ENCODE data around the gene PPP1R12B. TPM values are rescaled to one million over a fixed set of nuclear protein-coding genes. Genes with fewer than 3 reads are reported as not detected.

Gene PPP1R12B, protein sequence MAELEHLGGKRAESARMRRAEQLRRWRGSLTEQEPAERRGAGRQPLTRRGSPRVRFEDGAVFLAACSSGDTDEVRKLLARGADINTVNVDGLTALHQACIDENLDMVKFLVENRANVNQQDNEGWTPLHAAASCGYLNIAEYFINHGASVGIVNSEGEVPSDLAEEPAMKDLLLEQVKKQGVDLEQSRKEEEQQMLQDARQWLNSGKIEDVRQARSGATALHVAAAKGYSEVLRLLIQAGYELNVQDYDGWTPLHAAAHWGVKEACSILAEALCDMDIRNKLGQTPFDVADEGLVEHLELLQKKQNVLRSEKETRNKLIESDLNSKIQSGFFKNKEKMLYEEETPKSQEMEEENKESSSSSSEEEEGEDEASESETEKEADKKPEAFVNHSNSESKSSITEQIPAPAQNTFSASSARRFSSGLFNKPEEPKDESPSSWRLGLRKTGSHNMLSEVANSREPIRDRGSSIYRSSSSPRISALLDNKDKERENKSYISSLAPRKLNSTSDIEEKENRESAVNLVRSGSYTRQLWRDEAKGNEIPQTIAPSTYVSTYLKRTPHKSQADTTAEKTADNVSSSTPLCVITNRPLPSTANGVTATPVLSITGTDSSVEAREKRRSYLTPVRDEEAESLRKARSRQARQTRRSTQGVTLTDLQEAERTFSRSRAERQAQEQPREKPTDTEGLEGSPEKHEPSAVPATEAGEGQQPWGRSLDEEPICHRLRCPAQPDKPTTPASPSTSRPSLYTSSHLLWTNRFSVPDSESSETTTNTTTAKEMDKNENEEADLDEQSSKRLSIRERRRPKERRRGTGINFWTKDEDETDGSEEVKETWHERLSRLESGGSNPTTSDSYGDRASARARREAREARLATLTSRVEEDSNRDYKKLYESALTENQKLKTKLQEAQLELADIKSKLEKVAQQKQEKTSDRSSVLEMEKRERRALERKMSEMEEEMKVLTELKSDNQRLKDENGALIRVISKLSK
- total RNA-seq = 18.0 to 22.7 TPM (median 18.2 TPM) in 3 replicates
- long read RNA-seq, partial matches to known transcripts = 1 of 6 reads
- long read RNA-seq, other reads (novel, unspliced or antisense) = 4 of 6 reads

- Mint-ChIP-seq H3K27me3 (ENCODE audit: low read depth) (no peaks in the 10 kb centered on the region), H3K4me1 (ENCODE audit: low read depth) (peaks cover 22% of the 10 kb centered on the region), H3K4me3 (ENCODE audit: unreplicated experiment) (peak within 1 kb of the TSS; percentile 98), H3K36me3 (ENCODE audit: low read depth) (no peaks in the 10 kb centered on the region), H3K27ac (ENCODE audit: unreplicated experiment) (peak within 1 kb of the TSS; percentile 98), H3K9me3 (ENCODE audit: low read depth) (no peaks in the 10 kb centered on the region)
- DNase-seq (ENCODE audit: low spot score) = peak; percentile 99
- TF ChIP-seq CTCF (IDR thresholded peaks at IDR 0.05) = no peak
Observed at GRCh38 chr1:202348509-202349205, at the start of gene PPP1R12B. PPP1R12B (plus strand) TSS chr1:202348699; CDS start chr1:202348852, 153 bp downstream.

DNA sequence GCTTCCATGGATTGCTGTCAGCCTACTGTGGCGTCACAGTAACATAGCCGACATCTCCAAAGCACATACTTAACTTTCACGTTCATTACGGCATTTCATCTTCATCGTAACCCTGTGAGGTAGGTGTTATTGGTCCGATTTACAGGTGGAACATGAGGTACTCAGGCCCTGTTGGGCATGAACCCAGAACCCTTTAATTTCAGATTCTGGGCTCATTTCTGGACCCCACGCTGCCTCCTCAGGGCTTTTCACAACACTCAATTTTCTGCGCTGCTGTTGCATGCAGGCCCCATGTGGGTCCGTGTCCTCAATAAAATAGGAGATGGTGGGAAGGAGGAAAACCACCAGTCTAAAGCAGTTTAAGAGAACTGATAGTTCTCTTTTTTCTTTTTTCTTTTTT is 46.3 kb upstream of the PPP1R12B start:
- no peak overlapping the region for H3K4me3 Mint-ChIP-seq (ENCODE audit: unreplicated experiment)
- H3K36me3 Mint-ChIP-seq (ENCODE audit: low read depth) = no peaks in the 10 kb centered on the region
- peaks cover 12% of the 10 kb centered on the region for H3K4me1 Mint-ChIP-seq (ENCODE audit: low read depth)
- H3K9me3 Mint-ChIP-seq (ENCODE audit: low read depth) = no peaks in the 10 kb centered on the region
- no peak overlapping the region for H3K27ac Mint-ChIP-seq (ENCODE audit: unreplicated experiment)
- H3K27me3 Mint-ChIP-seq (ENCODE audit: low read depth) = peaks cover 7% of the 10 kb centered on the region
- no peak for TF ChIP-seq CTCF (IDR thresholded peaks at IDR 0.05)
- no peak for DNase-seq (ENCODE audit: low spot score)

GRCh38 chr1:202304375-202304774 is 44.1 kb upstream of the PPP1R12B start:
- Mint-ChIP-seq H3K9me3 (ENCODE audit: low read depth) (no peaks in the 10 kb centered on the region), H3K4me1 (ENCODE audit: low read depth) (peaks cover 12% of the 10 kb centered on the region), H3K27ac (ENCODE audit: unreplicated experiment) (peak overlapping the region; percentile 51), H3K36me3 (ENCODE audit: low read depth) (no peaks in the 10 kb centered on the region), H3K27me3 (ENCODE audit: low read depth) (peaks cover 4% of the 10 kb centered on the region), H3K4me3 (ENCODE audit: unreplicated experiment) (no peak overlapping the region)
- no peak for TF ChIP-seq CTCF (IDR thresholded peaks at IDR 0.05)
- no peak for DNase-seq (ENCODE audit: low spot score)

GRCh38 chr1:202305168-202305567 is 43.3 kb upstream of the PPP1R12B start:
- no peaks in the 10 kb centered on the region for H3K36me3 Mint-ChIP-seq (ENCODE audit: low read depth)
- no peak overlapping the region for H3K4me3 Mint-ChIP-seq (ENCODE audit: unreplicated experiment)
- peaks cover 4% of the 10 kb centered on the region for H3K27me3 Mint-ChIP-seq (ENCODE audit: low read depth)

More at GRCh38 chr1:202305168-202305567, 43.3 kb upstream of the PPP1R12B start:
- no peak overlapping the region for H3K27ac Mint-ChIP-seq (ENCODE audit: unreplicated experiment)
- H3K4me1 Mint-ChIP-seq (ENCODE audit: low read depth) = peaks cover 12% of the 10 kb centered on the region
- H3K9me3 Mint-ChIP-seq (ENCODE audit: low read depth) = no peaks in the 10 kb centered on the region
- TF ChIP-seq CTCF (IDR thresholded peaks at IDR 0.05) = no peak
- no peak for DNase-seq (ENCODE audit: low spot score)

Data from chondrocyte (in vitro differentiated cells).